Breast epithelium (tissue), 4 donors: ENCODE measurements around the gene FLNC. TPM values are rescaled to one million over a fixed set of nuclear protein-coding genes. Genes with fewer than 3 reads are reported as not detected.

ENCODE experiments used
- DNase-seq, 2 donors: peaks; one replicate each; pipeline ENCODE4 v3.0.0-alpha.2; 2019; ENCODE audit warnings: low spot score in 2 of 2
- H3K27ac ChIP-seq, 2 donors: fragments of 200-600 bp; sonication (generic) in 1 of 2; one replicate each; pipeline ENCODE4 v1.5.1; 2016 to 2019; ENCODE audit warnings: mild to moderate bottlenecking in 1 of 2
- H3K27me3 ChIP-seq, 2 donors: fragments of 200-600 bp; sonication (generic) in 1 of 2; one replicate each; pipeline versions ENCODE4 v1.5.1 to v1.6.0; 2017 to 2019; ENCODE audit warnings: control low read depth in 1 of 2, mild to moderate bottlenecking in 1 of 2
- H3K36me3 ChIP-seq: fragments of 200-600 bp; one replicate; pipeline ENCODE4 v1.5.1; 2019
- H3K4me1 ChIP-seq, 2 donors: fragments of 200-600 bp; sonication (generic); one replicate each; pipeline ENCODE4 v1.5.1; 2016 to 2019; ENCODE audit warnings: control low read depth in 1 of 2
- H3K4me3 ChIP-seq, 3 donors: fragments of 200-600 bp; sonication (generic); 1 replicate in 2 of 3; 2 replicates in 1 of 3; pipeline ENCODE4 v1.5.1; 2016 to 2019; ENCODE audit warnings: mild to moderate bottlenecking in 3 of 3, moderate library complexity in 2 of 3
- H3K9me3 ChIP-seq, 2 donors: fragments of 200-600 bp; sonication (generic) in 1 of 2; one replicate each; pipeline ENCODE4 v1.5.1; 2016 to 2019; ENCODE audit warnings: control low read depth in 1 of 2
- POLR2A ChIP-seq: fragments of 450-650 bp; IDR thresholded peaks from one replicate; pipeline ENCODE4 v1.6.1; 2016; ENCODE audit warnings: antibody characterized with exemption, mild to moderate bottlenecking, moderate library complexity
- POLR2AphosphoS5 ChIP-seq, 3 donors: sonication (generic); formaldehyde crosslinking; IDR thresholded peaks; one replicate each; pipeline ENCODE4 v1.6.1; 2017; ENCODE audit warnings: antibody characterized with exemption in 3 of 3
- intact Hi-C: fragments of 100-400 bp; cut with DNase I; formaldehyde crosslinking; loops from one replicate; pipeline ENCODE4 v1.15.1; 2023; ENCODE audit warnings: low total_unique reads
- total RNA-seq, 3 donors: library from RNA; depleted of rRNA; stranded (reverse); fragments of >200 nt; gene quantifications; one replicate each; pipeline ENCODE4 v1.1.0, GENCODE V29; 2016
- TF ChIP-seq, protein P1 (sequence below), 3 donors: fragments of 450-650 bp; IDR thresholded peaks; one replicate each; pipeline ENCODE4 v1.5.1; 2016 to 2017; ENCODE audit warnings: antibody characterized with exemption in 3 of 3, mild to moderate bottlenecking in 3 of 3, moderate library complexity in 3 of 3

Gene FLNC
- total RNA-seq, 3 donors from 2014 or later = 5.1 to 7.5 (median 6.0) TPM

DNA sequence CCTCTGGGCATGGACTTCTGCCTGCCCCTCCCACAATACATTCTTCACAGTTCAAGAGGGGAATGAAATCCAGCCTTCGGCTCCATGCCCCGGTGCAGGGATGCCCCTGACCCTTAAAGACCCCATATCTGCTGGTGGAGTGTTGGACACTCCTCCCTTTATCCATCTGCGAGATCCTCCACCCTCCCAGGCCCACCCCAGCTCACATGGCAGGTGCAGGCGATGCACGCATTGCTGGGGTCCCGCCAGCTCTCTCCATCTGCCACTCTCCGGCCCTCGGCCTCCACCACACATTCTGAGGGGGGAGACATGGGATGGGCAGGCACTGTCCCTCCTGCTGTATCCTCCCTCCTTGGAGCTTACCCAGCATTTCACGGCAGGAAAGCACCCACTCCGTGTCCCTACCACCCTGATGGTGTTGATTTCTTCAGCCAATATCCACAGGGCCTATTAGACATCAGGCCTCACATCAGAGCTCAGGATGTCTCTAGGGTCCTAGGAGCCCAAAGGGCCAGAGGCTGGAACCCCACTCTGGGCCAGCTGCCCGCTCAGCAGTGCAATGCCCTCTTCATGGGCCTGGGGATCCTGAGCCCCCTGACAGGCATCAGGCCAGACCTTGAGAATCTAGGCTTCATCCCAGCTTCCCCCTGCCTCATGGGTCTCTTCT lies 50.7 kb downstream of the FLNC start:
- H3K9me3 ChIP-seq = no peaks in the 10 kb centered on the region
- intact Hi-C loops = no loop called here
- no peak overlapping the region for H3K4me3 ChIP-seq
- no peaks in the 10 kb centered on the region for H3K27me3 ChIP-seq
- H3K4me1 ChIP-seq = no peaks in the 10 kb centered on the region
- no peak for DNase-seq
- H3K27ac ChIP-seq = no peak overlapping the region
- TF ChIP-seq POLR2AphosphoS5 (IDR thresholded peaks at IDR 0.05) (no peak), POLR2A (no peak)
- TF ChIP-seq, protein P1, sequence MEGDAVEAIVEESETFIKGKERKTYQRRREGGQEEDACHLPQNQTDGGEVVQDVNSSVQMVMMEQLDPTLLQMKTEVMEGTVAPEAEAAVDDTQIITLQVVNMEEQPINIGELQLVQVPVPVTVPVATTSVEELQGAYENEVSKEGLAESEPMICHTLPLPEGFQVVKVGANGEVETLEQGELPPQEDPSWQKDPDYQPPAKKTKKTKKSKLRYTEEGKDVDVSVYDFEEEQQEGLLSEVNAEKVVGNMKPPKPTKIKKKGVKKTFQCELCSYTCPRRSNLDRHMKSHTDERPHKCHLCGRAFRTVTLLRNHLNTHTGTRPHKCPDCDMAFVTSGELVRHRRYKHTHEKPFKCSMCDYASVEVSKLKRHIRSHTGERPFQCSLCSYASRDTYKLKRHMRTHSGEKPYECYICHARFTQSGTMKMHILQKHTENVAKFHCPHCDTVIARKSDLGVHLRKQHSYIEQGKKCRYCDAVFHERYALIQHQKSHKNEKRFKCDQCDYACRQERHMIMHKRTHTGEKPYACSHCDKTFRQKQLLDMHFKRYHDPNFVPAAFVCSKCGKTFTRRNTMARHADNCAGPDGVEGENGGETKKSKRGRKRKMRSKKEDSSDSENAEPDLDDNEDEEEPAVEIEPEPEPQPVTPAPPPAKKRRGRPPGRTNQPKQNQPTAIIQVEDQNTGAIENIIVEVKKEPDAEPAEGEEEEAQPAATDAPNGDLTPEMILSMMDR (IDR thresholded peaks at IDR 0.05) = no peak
- H3K36me3 ChIP-seq = no peaks in the 10 kb centered on the region

DNA sequence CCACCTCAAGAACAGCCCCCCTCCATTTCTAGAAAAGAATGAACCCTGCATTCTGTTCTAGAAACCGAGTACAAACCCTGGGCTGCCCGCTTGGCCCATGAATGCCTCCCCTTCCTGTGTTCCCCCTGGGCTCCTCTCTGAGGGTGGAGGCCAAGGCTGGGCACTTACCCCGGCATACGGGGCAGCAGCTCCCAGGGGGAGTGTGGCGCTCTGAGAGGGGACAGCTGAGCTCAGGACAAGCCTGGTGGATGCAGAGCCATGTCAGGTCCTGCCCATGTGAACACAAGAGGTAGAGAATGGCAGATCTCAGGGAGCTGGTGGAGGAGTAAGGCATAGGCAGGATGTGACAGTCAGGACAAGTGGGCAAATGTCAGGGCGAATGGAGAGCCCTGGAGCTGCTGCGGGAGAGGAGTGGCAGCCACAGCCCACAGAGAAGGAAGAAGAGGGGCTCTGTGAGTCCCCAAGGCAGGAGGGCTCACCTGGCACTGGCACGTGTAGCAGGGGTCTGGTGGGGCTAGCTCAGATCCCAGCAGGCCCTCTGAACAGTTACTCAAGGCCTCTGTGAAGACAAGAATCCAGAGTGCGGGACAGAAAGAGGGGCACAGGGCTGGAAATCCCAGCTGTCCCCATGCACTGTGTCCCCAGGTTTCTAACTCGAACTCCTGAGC lies 51.4 kb downstream of the FLNC start:
- TF ChIP-seq, protein P1 (IDR thresholded peaks at IDR 0.05) = no peak
- TF ChIP-seq POLR2A = no peak
- no peak for TF ChIP-seq POLR2AphosphoS5 (IDR thresholded peaks at IDR 0.05)
- intact Hi-C loops = no loop called here
- DNase-seq = no peak
- H3K27ac ChIP-seq = no peak overlapping the region
- H3K36me3 ChIP-seq = no peaks in the 10 kb centered on the region
- H3K4me3 ChIP-seq = no peak overlapping the region
- H3K4me1 ChIP-seq = no peaks in the 10 kb centered on the region
- H3K9me3 ChIP-seq = no peaks in the 10 kb centered on the region
- no peaks in the 10 kb centered on the region for H3K27me3 ChIP-seq

DNA sequence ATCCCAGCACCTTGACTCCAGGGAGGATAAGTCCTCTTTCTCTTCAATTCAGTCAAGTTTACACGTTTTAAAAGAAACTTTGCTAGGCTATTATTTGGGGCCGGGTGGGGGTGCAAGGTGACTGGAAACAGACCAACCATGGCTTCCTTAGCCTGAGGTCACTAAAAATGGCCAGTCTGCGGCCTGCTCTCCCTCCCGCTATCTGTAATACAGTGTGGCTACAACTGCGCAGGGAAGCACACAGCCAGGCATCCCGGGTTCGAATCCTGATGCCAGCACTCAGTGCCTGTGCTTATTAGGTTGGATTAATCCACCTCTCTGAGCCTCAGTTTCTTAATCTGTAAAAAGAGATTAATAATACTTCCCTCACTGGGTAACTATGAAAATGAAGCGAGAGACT lies 51.9 kb downstream of the FLNC start:
- DNase-seq = no peak
- TF ChIP-seq POLR2A = no peak
- H3K9me3 ChIP-seq = no peaks in the 10 kb centered on the region
- H3K27me3 ChIP-seq = no peaks in the 10 kb centered on the region
- intact Hi-C loops = no loop called here
- H3K4me1 ChIP-seq = no peaks in the 10 kb centered on the region
- no peak overlapping the region for H3K27ac ChIP-seq
- no peaks in the 10 kb centered on the region for H3K36me3 ChIP-seq
- no peak overlapping the region for H3K4me3 ChIP-seq

DNA sequence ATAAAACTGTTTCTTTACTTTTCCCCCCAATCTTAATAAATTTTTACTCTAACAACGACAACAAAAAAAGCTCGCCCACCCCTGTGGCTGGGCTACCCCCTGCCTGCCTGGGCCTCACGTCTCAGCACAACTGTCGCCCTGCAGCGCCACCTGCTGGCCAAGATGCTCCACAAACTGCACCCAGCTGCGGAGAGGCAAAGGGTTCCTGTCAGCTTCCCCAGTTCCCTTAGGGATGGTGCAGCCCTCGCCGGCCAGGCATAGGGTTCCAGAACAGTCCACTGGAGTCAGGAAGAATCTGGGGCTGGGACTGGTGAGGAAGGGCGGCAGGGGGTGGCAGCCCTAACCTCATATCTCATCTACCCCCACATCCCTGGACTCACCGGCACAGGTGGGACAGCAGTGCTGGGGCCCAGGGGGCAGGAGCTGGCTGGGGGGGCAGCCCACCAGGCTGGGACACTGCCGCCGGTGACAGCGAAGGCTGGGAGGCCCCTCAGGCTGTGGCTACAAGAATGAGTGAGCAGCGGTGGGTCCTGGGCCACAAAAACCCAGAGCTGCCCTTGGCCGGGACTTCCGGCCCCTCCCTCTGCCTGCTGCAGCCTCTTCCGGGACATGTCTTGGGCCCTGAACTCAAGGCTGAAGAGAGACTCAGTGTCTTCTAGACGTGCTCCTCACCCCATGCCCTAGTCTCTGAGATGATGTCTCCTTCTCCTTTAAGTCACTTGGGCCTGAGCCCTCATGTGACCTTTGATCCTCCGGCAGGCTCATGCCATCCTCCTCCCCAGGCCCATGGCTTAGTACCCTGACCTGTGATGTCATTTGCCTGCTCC lies 53.6 kb downstream of the FLNC start:
- TF ChIP-seq, protein P1 (IDR thresholded peaks at IDR 0.05) = peak; percentile 87 to 90 (median 87)
- TF ChIP-seq POLR2AphosphoS5 (IDR thresholded peaks at IDR 0.05) (peak in 1 of 3 donors; percentile 26), POLR2A (no peak)
- Histone ChIP-seq H3K4me1 (no peaks in the 10 kb centered on the region), H3K36me3 (no peaks in the 10 kb centered on the region), H3K27me3 (no peaks in the 10 kb centered on the region), H3K9me3 (no peaks in the 10 kb centered on the region), H3K27ac (no peak overlapping the region), H3K4me3 (no peak overlapping the region)
- peak; percentile 63 to 86 for DNase-seq
- intact Hi-C loops = no loop called here

DNA sequence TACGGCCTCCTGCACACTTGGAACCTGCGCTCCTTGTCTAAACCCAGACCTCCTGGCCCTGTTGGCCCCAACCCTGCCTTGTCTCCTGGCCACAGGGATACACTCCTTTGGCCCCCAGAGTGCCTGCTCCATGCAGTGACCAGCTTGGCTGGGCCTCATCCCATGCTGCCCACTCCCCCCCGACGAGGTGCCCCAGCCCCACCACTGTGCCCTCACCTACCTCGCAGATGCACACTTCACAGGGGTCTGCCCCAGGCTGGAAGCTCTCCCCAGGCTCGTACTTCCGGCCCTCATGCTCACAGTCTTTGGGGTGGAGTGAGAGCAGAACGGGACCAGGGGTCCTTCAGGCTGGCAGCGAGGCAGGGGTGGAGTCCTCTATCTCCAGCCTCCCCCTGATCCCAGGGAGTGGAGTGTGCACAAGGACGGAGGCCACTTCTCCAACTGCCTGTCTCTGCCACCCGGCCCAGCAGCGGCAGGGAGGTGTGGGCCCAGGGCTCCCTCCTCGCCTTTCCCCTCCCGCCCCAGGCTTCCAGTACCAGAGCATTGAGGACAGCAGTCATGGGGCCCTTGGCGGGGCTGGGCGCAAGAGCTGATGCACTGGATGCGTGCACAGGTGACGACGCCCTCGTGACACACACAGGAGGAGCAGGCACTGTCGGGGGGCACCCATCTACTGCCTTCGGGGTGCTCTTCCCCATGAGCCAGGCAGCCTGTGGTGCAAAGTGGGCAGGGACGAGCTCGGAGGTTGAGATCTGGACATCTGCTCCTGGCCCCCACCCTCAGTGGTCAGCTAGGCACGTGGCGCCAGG lies 54.6 kb downstream of the FLNC start:
- TF ChIP-seq POLR2AphosphoS5 (IDR thresholded peaks at IDR 0.05) = no peak
- TF ChIP-seq, protein P1 (IDR thresholded peaks at IDR 0.05) = no peak
- TF ChIP-seq POLR2A = no peak
- Histone ChIP-seq H3K4me1 (no peaks in the 10 kb centered on the region), H3K27me3 (no peaks in the 10 kb centered on the region), H3K9me3 (no peaks in the 10 kb centered on the region), H3K36me3 (no peaks in the 10 kb centered on the region), H3K27ac (no peak overlapping the region), H3K4me3 (no peak overlapping the region)
- DNase-seq = no peak
- intact Hi-C loops = no loop called here
